GM23338 (cell line): Measurements from ENCODE around the gene AQP10.
A peak's percentile ranks its signal among the peaks of the same experiment; 100 is the strongest.

Source experiments
- CTCF ChIP-seq, 2 experiments: fragments of 200-600 bp in 1 of 2; sonication (generic) in 1 of 2; conservative IDR thresholded peaks; 2 replicates each; pipeline versions ENCODE4 v1.5.1 to v1.6.1; 2016 to 2017; ENCODE audit warnings: antibody characterized with exemption in 2 of 2, low read depth in 2 of 2, mild to moderate bottlenecking in 2 of 2, moderate library complexity in 1 of 2
- ETS1 ChIP-seq: IDR thresholded peaks from 2 replicates; pipeline ENCODE4 v1.6.1; 2016; ENCODE audit warnings: antibody characterized with exemption
- EZH2 ChIP-seq: fragments of 200-600 bp; sonication (generic); IDR thresholded peaks from one replicate; pipeline ENCODE4 v1.8.0; 2017; ENCODE audit warnings: antibody characterized with exemption, mild to moderate bottlenecking, low read depth; ENCODE audit not compliant: unreplicated experiment
- EZH2phosphoT487 ChIP-seq: fragments of 200-600 bp; sonication (generic); IDR thresholded peaks from one replicate; pipeline ENCODE4 v1.8.1; 2018; ENCODE audit warnings: antibody characterized with exemption; ENCODE audit not compliant: unreplicated experiment
- JUNB ChIP-seq: IDR thresholded peaks from one replicate; pipeline ENCODE4 v1.6.1; 2016; ENCODE audit warnings: antibody characterized with exemption; ENCODE audit not compliant: unreplicated experiment
- POLR2AphosphoS5 ChIP-seq: IDR thresholded peaks from 2 replicates; pipeline ENCODE4 v1.6.1; 2016; ENCODE audit warnings: antibody characterized with exemption, low read depth
- REST ChIP-seq: IDR thresholded peaks from one replicate; pipeline ENCODE4 v1.6.1; 2018; ENCODE audit warnings: antibody characterized with exemption; ENCODE audit not compliant: unreplicated experiment

DNA sequence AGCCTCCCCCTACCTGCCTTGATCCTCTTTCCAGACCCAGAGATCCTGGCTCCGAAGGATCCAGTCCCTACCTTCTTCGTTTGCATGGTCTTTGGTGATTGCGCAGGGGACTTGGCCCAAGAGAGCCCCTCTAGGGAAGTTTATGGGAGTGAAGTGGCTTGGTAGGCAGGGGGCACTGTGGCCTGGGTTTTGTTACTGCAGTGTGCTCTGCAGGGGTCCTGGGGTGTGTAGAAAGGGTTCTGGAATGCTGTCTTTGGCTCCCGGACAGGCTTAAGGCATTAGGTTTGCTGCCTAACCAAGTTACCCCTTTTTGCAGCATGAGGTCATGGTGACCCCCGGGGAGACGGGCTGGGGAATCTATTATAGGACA is 8.2 kb downstream of the AQP10 start:
- TF ChIP-seq CTCF (conservative IDR thresholded peaks at IDR 0.05; ENCODE audit: low read depth in 2 of 2) (peak; percentile 70 to 71), POLR2AphosphoS5 (no peak), REST (no peak), ETS1 (no peak), JUNB (no peak), EZH2phosphoT487 (no peak), EZH2 (no peak)
